SH-SY5Y (cell line): Measurements from ENCODE around the gene CDK8.

ENCODE experiments used
- GATA2 ChIP-seq: IDR thresholded peaks from 2 replicates; pipeline ENCODE4 v1.6.1; 2011; ENCODE audit warnings: mild to moderate bottlenecking, low read depth, low read length
- GATA3 ChIP-seq: IDR thresholded peaks from 2 replicates; pipeline ENCODE4 v1.6.1; 2011; ENCODE audit warnings: low read depth, mild to moderate bottlenecking, low read length, moderate library complexity

- TF ChIP-seq GATA2 (no peak), GATA3 (no peak)
Observed at GRCh38 chr13:26247011-26247410, 6.9 kb upstream of the CDK8 start.
